Activated CD8-positive, alpha-beta T cell treated with anti-CD3 and anti-CD28 coated beads for 36 hours (primary cell): ENCODE data around the gene TRAPPC5. TPM values are rescaled to one million over a fixed set of nuclear protein-coding genes. Genes with fewer than 3 reads are reported as not detected.

Experiments
- ATAC-seq: fragments of 200-7000 bp; cut with Tn5 transposase; one replicate; pipeline ENCODE4 v1.10.0; 2021; ENCODE audit warnings: mild to moderate bottlenecking, moderate library complexity
- CTCF ChIA-PET: fragments of 350-600 bp; sonication (Branson Sonifier 250); formaldehyde crosslinking; loops from one replicate; lab custom pipeline; 2021; ENCODE audit warnings: antibody characterized with exemption; lab: Charles Lee
- POLR2A ChIA-PET: fragments of 350-600 bp; sonication (Branson Sonifier 250); formaldehyde crosslinking; loops from one replicate; lab custom pipeline; 2021; ENCODE audit warnings: antibody characterized with exemption; lab: Charles Lee
- DNase-seq: peaks from one replicate; pipeline ENCODE4 v3.0.0-alpha.2; 2020
- H3K27ac Mint-ChIP-seq: one replicate; pipeline ENCODE4 v1.8.0; 2021; ENCODE audit warnings: mild to moderate bottlenecking, mixed read lengths
- H3K27me3 Mint-ChIP-seq: one replicate; pipeline ENCODE4 v1.8.0; 2021; ENCODE audit warnings: mixed read lengths
- H3K36me3 Mint-ChIP-seq: one replicate; pipeline ENCODE4 v1.8.0; 2021; ENCODE audit warnings: low read depth, mixed read lengths
- H3K4me1 Mint-ChIP-seq: one replicate; pipeline ENCODE4 v1.8.0; 2021; ENCODE audit warnings: low read depth, mixed read lengths
- H3K4me3 Mint-ChIP-seq: one replicate; pipeline ENCODE4 v1.8.0; 2021; ENCODE audit warnings: mild to moderate bottlenecking, moderate library complexity, mixed read lengths
- H3K9me3 Mint-ChIP-seq: one replicate; pipeline ENCODE4 v1.8.0; 2021; ENCODE audit warnings: mixed read lengths
- CTCF ChIP-seq: fragments of 200-600 bp; IDR thresholded peaks from one replicate; pipeline ENCODE4 v1.8.0; 2022; ENCODE audit warnings: antibody characterized with exemption, mild to moderate bottlenecking
- intact Hi-C: fragments of 100-400 bp; cut with micrococcal nuclease; formaldehyde crosslinking; loops from one replicate; pipeline ENCODE4 v1.10.0; 2022
- total RNA-seq, 2 experiments: library from RNA; stranded (reverse); gene quantifications; one replicate each; pipeline ENCODE4 v1.2.3, GENCODE V29; 2021

The TRAPPC5 gene
- total RNA-seq, 2 experiments from 2014 or later = 85.0 to 85.9 TPM

GRCh38 chr19:7685546-7686445, 5.2 kb downstream of the TRAPPC5 start:
- no peak for TF ChIP-seq CTCF
- ChIA-PET POLR2A (interaction anchor here (0.6 to 0.9 kb wide), 2 partner anchors 113 to 131 kb away, joined by 3 read pairs; no protein-coding TSS in a partner anchor), CTCF (interaction anchor here (2.1 kb wide), 1 partner anchor 114 kb away, joined by 6 read pairs; no protein-coding TSS in a partner anchor)
- no peak for DNase-seq
- Mint-ChIP-seq H3K27me3 (no peaks in the 10 kb centered on the region), H3K4me3 (no peak overlapping the region), H3K4me1 (peaks cover 12% of the 10 kb centered on the region), H3K9me3 (no peaks in the 10 kb centered on the region), H3K36me3 (peaks cover 15% of the 10 kb centered on the region), H3K27ac (no peak overlapping the region)
- intact Hi-C loops = no loop called here
- ATAC-seq = no peak

- Mint-ChIP-seq H3K4me1 (peaks cover 7% of the 10 kb centered on the region), H3K27ac (no peak overlapping the region), H3K36me3 (peaks cover 12% of the 10 kb centered on the region), H3K9me3 (no peaks in the 10 kb centered on the region), H3K4me3 (no peak overlapping the region), H3K27me3 (no peaks in the 10 kb centered on the region)
- DNase-seq (no peak), ATAC-seq (no peak)
- ChIA-PET POLR2A (no interaction called here), CTCF (no interaction called here)
- TF ChIP-seq CTCF = no peak
- intact Hi-C loops = no loop called here
These were observed 6.5 kb downstream of the TRAPPC5 start for GRCh38 chr19:7687177-7687576.

- Mint-ChIP-seq H3K4me1 (peaks cover 2% of the 10 kb centered on the region), H3K9me3 (no peaks in the 10 kb centered on the region), H3K36me3 (no peaks in the 10 kb centered on the region), H3K27ac (no peak overlapping the region), H3K4me3 (no peak overlapping the region), H3K27me3 (no peaks in the 10 kb centered on the region)
- no peak for ATAC-seq
- POLR2A ChIA-PET = no interaction called here
- intact Hi-C loops = no loop called here
- CTCF ChIA-PET = no interaction called here
- no peak for DNase-seq
- TF ChIP-seq CTCF = no peak
These were observed 8.5 kb downstream of the TRAPPC5 start for GRCh38 chr19:7689165-7689564.

- no peaks in the 10 kb centered on the region for H3K36me3 Mint-ChIP-seq
- ChIA-PET POLR2A (interaction anchor here (1.4 kb wide), 1 partner anchor 9 kb away, joined by 4 read pairs; no protein-coding TSS in a partner anchor), CTCF (no interaction called here)
- intact Hi-C loops = no loop called here
- H3K9me3 Mint-ChIP-seq = no peaks in the 10 kb centered on the region
- H3K4me3 Mint-ChIP-seq = no peak overlapping the region
- peak; percentile 42 for DNase-seq
- H3K4me1 Mint-ChIP-seq = no peaks in the 10 kb centered on the region
- no peak for ATAC-seq
- no peak overlapping the region for H3K27ac Mint-ChIP-seq
- no peak for TF ChIP-seq CTCF
- H3K27me3 Mint-ChIP-seq = no peaks in the 10 kb centered on the region
These were observed 10.2 kb downstream of the TRAPPC5 start for GRCh38 chr19:7690779-7691258.

GRCh38 chr19:7691497-7691896, 10.9 kb downstream of the TRAPPC5 start:
- CTCF ChIA-PET = no interaction called here
- Mint-ChIP-seq H3K9me3 (no peaks in the 10 kb centered on the region), H3K4me1 (no peaks in the 10 kb centered on the region)

More at GRCh38 chr19:7691497-7691896, 10.9 kb downstream of the TRAPPC5 start:
- peak; percentile 53 for DNase-seq
- POLR2A ChIA-PET = interaction anchor here (1.1 to 1.4 kb wide), 2 partner anchors 8 to 116 kb away, joined by 3 to 4 read pairs; no protein-coding TSS in a partner anchor
- intact Hi-C loops = no loop called here
- Mint-ChIP-seq H3K36me3 (no peaks in the 10 kb centered on the region), H3K27ac (no peak overlapping the region), H3K27me3 (peaks cover under 1% of the 10 kb centered on the region), H3K4me3 (no peak overlapping the region)
- peak; percentile 59 for ATAC-seq
- no peak for TF ChIP-seq CTCF
